ENCODE results near the gene IFT74.
"Not testable (repeated sequence)": the region's sequence is repeated elsewhere in the genome, so short reads cannot be mapped to it uniquely, and the experiment has no call there.

Gene IFT74

DNA sequence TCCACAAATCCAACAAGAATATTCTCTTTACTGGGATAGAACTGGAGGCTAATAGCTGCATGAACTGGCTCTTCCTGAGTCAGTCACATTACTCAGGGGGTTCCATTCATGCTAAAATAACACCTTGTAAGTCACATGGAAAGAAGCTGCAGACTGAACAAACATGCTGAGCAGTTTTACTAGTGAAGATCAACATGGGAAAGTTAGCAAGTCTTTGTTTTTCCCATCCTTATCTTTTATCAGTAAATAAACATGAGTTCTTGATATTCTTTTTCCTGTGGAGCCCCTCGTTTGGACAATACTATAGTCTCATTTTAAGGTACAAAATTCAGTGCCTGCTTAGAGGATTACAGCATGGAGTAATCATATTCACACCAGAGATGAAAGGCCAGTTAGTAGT lies 109.1 kb downstream of the IFT74 start:
- DNase-seq (ENCODE audit: low read depth in 1 of 2, low spot score in 1 of 2) = no peak

GRCh38 chr9:27073841-27074728 lies 117.9 kb downstream of the IFT74 start:
- DNase-seq (ENCODE audit: low read depth in 1 of 2, low spot score in 1 of 2) = no peak

GRCh38 chr9:27078685-27079084 lies 122.5 kb downstream of the IFT74 start:
- DNase-seq (ENCODE audit: low read depth in 1 of 2, low spot score in 1 of 2) = no peak

DNA sequence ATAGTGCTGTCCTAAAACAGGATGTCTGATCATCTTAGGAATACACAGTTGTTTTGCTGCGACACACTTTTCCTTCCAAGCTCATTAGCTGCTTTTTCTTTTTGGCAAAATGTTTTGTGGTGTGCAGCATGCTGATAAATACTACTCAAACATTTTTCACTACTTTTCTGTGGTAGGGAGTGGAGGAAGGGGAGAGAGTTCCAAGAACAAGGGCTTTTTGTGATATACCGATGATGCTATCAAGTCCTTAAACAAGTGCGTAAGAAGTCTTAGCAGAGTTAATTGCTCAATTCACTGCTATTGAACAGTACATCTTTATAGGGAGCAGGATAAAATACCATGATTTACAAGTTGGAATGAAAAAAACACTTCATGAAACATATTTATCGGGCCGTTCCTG lies 129.2 kb downstream of the IFT74 start:
- DNase-seq (ENCODE audit: low read depth in 1 of 2, low spot score in 1 of 2) = no peak

DNA sequence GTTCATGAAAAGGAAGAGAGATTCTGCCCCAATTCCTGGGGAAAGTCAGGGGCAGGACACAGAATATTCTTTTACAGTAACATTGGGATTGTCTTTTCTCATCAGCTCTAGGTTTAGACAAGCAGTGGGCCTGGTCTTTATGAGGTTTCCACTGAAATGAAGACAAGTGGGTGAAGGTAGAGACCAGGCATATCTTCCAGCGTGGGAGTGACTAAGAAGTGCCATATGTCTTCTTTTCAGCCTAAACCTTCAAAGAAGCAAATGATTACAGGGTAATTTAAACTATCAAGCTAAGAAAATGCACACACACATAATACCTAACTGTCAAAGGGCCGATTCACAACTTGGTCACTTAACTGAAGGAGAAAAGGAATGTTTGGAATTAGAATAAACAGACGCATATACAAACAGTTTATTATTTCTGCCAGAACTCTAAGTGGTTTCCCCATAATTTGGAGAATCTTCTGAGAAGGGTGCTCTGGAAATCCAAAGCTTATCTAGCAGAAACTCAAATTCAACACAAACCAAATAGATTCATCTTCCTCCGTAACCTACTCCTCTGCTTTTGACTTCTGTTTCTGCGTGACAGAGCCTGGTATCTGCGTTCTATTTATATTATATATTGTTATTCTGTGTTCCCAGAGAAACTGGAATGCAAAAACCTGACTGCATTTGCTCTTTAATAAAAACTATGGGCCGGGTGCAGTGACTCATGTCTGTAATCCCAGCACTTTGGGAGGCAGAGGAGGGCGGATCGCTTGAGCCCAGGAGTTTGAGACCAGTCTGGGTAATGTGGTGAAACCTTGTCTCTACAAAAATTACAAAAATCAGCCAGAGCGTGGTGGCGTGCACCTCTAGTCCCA lies 130.8 kb downstream of the IFT74 start:
- DNase-seq (ENCODE audit: low read depth in 1 of 2, low spot score in 1 of 2) = no peak

DNA sequence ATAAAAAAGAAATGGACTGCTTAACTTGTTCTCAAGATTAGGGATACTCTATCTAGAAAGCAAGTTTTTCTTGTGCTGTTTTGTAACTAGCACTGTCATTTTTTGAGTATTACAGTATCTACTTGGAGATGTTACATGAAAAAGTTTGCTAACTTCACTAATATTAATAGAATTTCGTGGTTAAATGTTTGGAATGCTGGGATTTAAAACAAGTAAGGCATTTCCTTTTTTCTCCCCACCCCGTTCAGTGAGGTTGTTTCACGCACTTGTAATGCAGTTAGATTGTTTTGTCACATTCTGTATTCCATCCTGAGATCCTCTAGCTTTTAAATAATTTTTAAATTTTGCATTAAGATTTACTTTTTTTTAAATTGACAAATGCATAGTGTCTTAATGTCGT lies 132.8 kb downstream of the IFT74 start:
- no peak for DNase-seq (ENCODE audit: low read depth in 1 of 2, low spot score in 1 of 2)

DNA sequence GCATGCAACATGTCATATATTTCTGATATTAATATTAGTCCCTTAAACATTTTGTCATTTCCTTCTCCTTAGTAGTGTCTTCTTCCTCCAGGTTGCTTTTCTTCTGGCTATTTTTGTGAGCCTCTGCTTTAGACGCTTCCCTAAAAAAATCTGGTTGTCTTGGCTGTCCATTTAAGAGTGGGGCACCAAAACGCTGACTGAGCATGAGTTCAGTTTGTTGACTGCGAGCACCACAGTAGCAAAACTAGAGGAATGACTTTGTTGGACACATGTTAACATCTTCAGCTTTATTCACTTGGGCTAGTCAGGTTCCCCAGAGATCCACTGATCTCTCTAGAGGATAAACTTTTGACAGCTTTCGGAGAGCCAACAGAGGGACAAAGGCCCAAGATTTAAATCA lies 133.5 kb downstream of the IFT74 start:
- DNase-seq (ENCODE audit: low read depth in 1 of 2, low spot score in 1 of 2) = no peak

DNA sequence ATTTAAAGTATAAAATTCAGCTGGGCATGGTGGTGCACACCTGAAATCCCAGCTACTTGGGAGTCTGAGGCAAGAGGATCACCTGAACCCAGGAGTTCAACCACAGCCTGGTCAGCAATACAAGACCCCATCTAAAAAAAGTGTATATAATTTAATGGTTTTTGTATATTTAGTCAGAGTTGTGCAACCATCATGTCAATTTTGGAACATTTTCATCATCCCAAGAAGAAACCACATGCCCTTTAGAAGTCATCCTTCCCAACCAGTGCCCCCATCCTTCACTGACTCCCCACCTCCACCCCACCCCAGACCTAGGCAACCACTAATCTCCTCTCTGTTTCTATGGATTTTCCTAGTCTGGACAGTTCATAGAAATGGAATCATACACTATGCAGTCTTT lies 134.0 kb downstream of the IFT74 start:
- DNase-seq (ENCODE audit: low read depth in 1 of 2, low spot score in 1 of 2) = no peak

- DNase-seq (ENCODE audit: low read depth in 1 of 2, low spot score in 1 of 2) = no peak
These were observed 134.5 kb downstream of the IFT74 start for GRCh38 chr9:27090711-27091110.

GRCh38 chr9:27092496-27092895 lies 136.3 kb downstream of the IFT74 start:
- DNase-seq (ENCODE audit: low read depth in 1 of 2, low spot score in 1 of 2) = not testable (repeated sequence)

DNA sequence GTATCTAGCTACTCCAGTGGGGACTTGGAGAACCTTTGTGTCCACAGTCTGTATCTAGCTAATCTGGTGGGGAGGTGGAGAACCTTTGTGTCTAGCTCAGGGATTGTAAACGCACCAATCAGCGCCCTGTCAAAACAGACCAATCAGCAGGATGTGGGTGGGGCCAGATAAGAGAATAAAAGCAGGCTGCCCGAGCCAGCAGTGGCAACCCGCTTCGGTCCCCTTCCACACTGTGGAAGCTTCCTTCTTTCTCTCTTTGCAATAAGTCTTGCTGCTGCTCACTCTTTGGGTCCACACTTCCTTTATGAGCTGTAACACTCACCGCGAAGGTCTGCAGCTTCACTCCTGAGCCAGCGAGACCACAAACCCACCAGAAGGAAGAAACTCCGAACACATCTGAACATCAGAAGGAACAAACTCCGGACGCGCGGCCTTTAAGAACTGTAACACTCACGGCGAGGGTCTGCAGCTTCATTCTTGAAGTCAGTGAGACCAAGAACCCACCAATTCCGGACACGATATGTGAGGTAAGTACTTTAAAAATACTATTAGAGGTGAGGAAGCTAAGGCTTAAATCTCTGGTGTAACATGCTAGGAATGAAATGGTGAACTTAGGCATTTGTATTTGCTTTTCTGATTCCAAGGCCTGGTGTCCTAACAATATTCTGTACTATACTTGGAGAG lies 137.3 kb downstream of the IFT74 start:
- not testable (repeated sequence) for DNase-seq (ENCODE audit: low read depth in 1 of 2, low spot score in 1 of 2)

DNA sequence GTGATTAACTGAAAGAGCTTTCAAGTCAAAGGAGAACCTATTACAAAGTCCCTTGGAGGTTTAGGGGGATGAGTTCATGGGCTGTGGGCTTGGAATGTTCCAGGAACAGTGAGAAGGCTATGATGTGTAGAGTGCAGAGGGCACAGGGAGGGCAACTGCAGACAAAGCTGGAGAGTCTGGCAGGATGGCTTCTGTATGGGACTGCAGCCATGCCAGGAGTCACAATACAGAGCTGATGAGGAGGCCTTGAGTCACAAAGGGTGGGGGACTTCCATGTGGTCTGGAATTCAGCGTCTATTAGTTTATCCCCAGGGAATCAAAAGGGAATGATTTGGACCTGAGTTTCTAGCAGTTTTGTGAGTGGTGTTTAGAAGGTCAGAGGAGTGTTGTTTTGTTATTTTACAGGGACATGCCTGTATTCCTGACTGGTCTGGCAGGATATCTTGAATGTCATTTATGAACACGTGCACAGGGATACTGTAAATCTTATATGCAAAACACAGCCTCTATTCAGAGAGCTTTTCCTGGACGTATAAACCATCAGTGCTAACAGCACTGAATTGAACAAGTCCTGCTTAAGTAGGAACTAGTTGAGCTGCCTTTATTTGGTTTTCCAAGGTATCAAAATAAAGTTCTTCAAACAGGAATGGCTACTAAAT lies 138.6 kb downstream of the IFT74 start:
- no peak for DNase-seq (ENCODE audit: low read depth in 1 of 2, low spot score in 1 of 2)

DNA sequence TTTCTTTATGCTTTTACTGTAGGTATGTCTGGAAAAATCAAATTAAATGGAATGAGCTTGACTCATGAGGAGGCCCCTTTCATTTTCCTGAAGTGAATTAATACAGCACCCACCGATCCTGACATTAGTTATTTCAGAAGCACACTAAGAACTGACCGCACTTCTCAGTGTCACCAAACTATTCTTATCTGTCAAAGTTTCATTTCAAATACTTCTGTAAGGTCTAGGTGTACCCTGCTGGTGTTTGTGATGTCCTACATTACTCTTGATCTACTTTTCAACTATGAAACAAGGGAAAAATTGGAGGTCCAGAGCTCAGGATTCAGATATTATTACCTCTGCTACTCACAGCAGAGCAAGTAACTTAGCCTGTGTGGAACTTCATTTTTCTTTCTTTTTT lies 151.0 kb downstream of the IFT74 start:
- no peak for DNase-seq (ENCODE audit: low read depth in 1 of 2, low spot score in 1 of 2)

- no peak for DNase-seq (ENCODE audit: low read depth in 1 of 2, low spot score in 1 of 2)
These were observed 152.8 kb downstream of the IFT74 start, which contains the start of gene TEK for GRCh38 chr9:27108981-27109541. TEK (plus strand) TSS chr9:27109225; CDS start chr9:27109591, 366 bp downstream.

DNA sequence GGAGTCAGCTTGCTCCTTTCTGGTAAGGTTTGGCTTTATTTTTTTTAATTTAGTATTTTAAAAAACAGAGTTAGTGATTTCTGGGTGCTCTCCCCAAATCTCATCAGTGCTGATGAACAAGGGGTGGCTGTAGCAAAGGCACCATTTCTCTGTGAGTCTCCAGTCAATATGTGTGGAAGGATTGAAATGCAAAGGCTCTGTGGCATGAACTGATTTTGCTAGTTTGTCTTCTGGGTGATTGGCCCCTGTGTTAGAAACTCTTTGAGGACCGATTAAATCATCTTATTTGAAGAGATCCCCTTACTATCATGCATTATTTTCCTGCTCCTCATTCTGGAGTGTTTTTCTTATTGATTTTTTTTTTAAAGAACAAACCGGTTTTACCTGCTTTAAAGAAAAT lies 153.4 kb downstream of the IFT74 start:
- DNase-seq (ENCODE audit: low read depth in 1 of 2, low spot score in 1 of 2) = no peak

- DNase-seq (ENCODE audit: low read depth in 1 of 2, low spot score in 1 of 2) = no peak
These were observed 154.0 kb downstream of the IFT74 start for GRCh38 chr9:27110181-27110580.

DNA sequence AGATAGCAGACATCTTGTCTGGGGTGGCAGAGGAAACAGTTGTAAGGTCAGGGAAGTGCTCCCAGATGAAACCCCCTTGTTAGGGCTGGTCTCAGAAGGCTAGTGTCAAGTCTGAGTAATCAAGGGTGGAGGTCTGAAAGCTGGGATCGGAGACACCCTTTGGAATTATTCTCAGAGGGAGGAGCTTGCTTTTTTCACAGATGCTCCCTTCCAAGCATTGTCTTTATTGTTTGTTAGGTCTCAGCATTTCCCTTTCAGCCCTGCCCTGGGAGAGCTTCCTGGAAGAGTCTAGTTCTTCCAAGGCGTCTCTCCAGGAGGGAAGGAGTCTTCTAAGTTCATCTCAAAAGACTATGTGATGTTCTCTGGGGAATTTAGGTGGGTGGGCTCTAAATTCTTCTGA lies 156.0 kb downstream of the IFT74 start:
- DNase-seq (ENCODE audit: low read depth in 1 of 2, low spot score in 1 of 2) = no peak
